Measurements from ENCODE around the gene KPNA3.

KPNA3 gene

DNA sequence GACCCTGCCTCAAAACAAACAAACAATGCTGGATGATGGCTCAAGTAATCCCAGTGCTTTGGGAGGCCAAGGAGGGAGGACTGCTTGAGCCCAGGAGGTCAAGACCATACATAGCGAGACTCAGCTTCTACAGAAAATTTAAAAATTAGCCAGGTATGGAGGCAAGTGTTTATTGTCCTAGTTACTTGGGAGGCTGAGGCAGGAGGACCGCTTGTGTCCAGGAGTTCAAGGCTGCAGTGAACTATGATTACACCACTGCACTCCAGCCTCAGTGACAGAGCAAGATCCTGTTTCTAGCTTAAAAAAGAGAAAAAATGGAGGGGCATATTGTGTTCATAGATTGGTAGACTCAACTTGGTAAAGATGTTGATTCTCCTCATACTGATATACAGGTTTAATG lies 36.2 kb downstream of the KPNA3 start:
- H3K9me3 ChIP-seq (ENCODE audit: insufficient read depth, low read depth, low read length) = peaks cover 3% of the 10 kb centered on the region; the same call in 1 of the 2 replicates
- H3K9me2 ChIP-seq (replicated peaks; ENCODE audit: low read depth, low read length) = no peaks in the 10 kb centered on the region
- H3K27me3 ChIP-seq (ENCODE audit: insufficient read depth, low read length, poor library complexity, severe bottlenecking) = no peaks in the 10 kb centered on the region
- peaks cover 14% of the 10 kb centered on the region for H4K20me1 ChIP-seq (ENCODE audit: insufficient read depth, low read length, poor library complexity, severe bottlenecking)
- no peaks in the 10 kb centered on the region for H3K4me1 ChIP-seq (ENCODE audit: insufficient read depth, low read length, poor library complexity, severe bottlenecking)
- H3K4me2 ChIP-seq (ENCODE audit: low read depth, low read length, poor library complexity, severe bottlenecking) = no peak overlapping the region
- H3F3A ChIP-seq (ENCODE audit: low read depth) = no peaks in the 10 kb centered on the region
- TF ChIP-seq EZH2phosphoT487 (IDR thresholded peaks at IDR 0.05; ENCODE audit: borderline replicate concordance) = no peak
- TF ChIP-seq, protein P1, sequence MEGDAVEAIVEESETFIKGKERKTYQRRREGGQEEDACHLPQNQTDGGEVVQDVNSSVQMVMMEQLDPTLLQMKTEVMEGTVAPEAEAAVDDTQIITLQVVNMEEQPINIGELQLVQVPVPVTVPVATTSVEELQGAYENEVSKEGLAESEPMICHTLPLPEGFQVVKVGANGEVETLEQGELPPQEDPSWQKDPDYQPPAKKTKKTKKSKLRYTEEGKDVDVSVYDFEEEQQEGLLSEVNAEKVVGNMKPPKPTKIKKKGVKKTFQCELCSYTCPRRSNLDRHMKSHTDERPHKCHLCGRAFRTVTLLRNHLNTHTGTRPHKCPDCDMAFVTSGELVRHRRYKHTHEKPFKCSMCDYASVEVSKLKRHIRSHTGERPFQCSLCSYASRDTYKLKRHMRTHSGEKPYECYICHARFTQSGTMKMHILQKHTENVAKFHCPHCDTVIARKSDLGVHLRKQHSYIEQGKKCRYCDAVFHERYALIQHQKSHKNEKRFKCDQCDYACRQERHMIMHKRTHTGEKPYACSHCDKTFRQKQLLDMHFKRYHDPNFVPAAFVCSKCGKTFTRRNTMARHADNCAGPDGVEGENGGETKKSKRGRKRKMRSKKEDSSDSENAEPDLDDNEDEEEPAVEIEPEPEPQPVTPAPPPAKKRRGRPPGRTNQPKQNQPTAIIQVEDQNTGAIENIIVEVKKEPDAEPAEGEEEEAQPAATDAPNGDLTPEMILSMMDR (conservative IDR thresholded peaks at IDR 0.05; ENCODE audit: low read length) = no peak
- H3K9ac ChIP-seq (ENCODE audit: low read depth, low read length, poor library complexity, severe bottlenecking) = no peak overlapping the region
- H2AFZ ChIP-seq (ENCODE audit: low read length) = no peak overlapping the region
- peaks cover 7% of the 10 kb centered on the region; the same call in 1 of the 2 replicates for H3K36me3 ChIP-seq (ENCODE audit: insufficient read depth, low read length)
- peaks cover 98% of the 10 kb centered on the region for H3K79me2 ChIP-seq (ENCODE audit: insufficient read depth, low read length)
- no peak overlapping the region for H3K4me3 ChIP-seq (ENCODE audit: low read length, poor library complexity, severe bottlenecking)

DNA sequence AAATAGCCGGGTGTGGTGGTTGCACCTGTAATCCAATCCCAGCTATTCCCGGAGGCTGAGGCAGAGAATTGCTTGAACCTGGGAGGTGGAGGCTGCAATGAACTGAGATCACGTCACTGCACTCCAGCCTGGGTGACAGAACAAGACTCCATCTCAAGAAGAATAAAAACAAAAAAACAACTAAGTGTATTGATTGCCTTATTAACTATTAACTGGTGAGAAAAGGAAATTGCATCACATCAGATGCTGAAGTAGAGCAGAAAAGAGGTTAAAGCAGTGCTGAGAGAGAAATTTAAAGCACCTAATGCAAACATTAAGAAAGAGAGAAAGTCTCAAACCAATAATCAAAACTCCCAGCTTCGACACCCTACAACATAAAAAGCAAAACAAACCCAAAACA lies 38.3 kb downstream of the KPNA3 start:
- Histone ChIP-seq H3K9me2 (replicated peaks; ENCODE audit: low read depth, low read length) (no peaks in the 10 kb centered on the region), H3F3A (ENCODE audit: low read depth) (no peaks in the 10 kb centered on the region), H3K9me3 (ENCODE audit: insufficient read depth, low read depth, low read length) (no peaks in the 10 kb centered on the region), H3K36me3 (ENCODE audit: insufficient read depth, low read length) (peaks cover 3% of the 10 kb centered on the region; the same call in 1 of the 2 replicates), H3K4me2 (ENCODE audit: low read depth, low read length, poor library complexity, severe bottlenecking) (no peak overlapping the region), H3K4me1 (ENCODE audit: insufficient read depth, low read length, poor library complexity, severe bottlenecking) (no peaks in the 10 kb centered on the region), H3K9ac (ENCODE audit: low read depth, low read length, poor library complexity, severe bottlenecking) (no peak overlapping the region), H3K27me3 (ENCODE audit: insufficient read depth, low read length, poor library complexity, severe bottlenecking) (no peaks in the 10 kb centered on the region), H2AFZ (ENCODE audit: low read length) (no peak overlapping the region), H4K20me1 (ENCODE audit: insufficient read depth, low read length, poor library complexity, severe bottlenecking) (peaks cover 17% of the 10 kb centered on the region), H3K4me3 (ENCODE audit: low read length, poor library complexity, severe bottlenecking) (no peak overlapping the region), H3K79me2 (ENCODE audit: insufficient read depth, low read length) (peaks cover 98% of the 10 kb centered on the region)
- TF ChIP-seq, protein P1 (conservative IDR thresholded peaks at IDR 0.05; ENCODE audit: low read length) = no peak
- TF ChIP-seq EZH2phosphoT487 (IDR thresholded peaks at IDR 0.05; ENCODE audit: borderline replicate concordance) = no peak

DNA sequence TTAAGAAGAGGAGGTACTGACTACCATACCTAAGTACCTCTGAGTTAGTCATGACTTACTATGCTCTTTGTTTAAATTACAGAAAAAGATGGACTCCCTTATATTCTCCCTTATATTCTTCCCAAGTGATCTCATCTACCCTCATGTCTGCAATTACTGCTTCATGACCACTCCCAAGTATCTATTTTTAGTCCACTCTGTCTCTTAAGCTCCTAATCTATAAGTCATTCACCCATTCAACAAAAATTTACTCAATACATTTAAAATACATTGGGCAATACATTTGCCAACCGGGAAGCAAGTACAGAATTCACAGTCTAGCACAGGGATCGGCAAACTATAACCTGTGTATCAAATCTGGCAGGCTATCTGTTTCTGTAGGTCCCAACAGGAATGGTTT lies 42.6 kb downstream of the KPNA3 start:
- Histone ChIP-seq H3K36me3 (ENCODE audit: insufficient read depth, low read length) (peaks cover 17% of the 10 kb centered on the region), H2AFZ (ENCODE audit: low read length) (no peak overlapping the region), H3K9me3 (ENCODE audit: insufficient read depth, low read depth, low read length) (no peaks in the 10 kb centered on the region), H3K9me2 (replicated peaks; ENCODE audit: low read depth, low read length) (no peaks in the 10 kb centered on the region), H3F3A (ENCODE audit: low read depth) (no peaks in the 10 kb centered on the region), H3K9ac (ENCODE audit: low read depth, low read length, poor library complexity, severe bottlenecking) (no peak overlapping the region), H4K20me1 (ENCODE audit: insufficient read depth, low read length, poor library complexity, severe bottlenecking) (peaks cover 23% of the 10 kb centered on the region), H3K79me2 (ENCODE audit: insufficient read depth, low read length) (peaks cover 73% of the 10 kb centered on the region), H3K4me3 (ENCODE audit: low read length, poor library complexity, severe bottlenecking) (no peak overlapping the region), H3K4me1 (ENCODE audit: insufficient read depth, low read length, poor library complexity, severe bottlenecking) (no peaks in the 10 kb centered on the region), H3K4me2 (ENCODE audit: low read depth, low read length, poor library complexity, severe bottlenecking) (no peak overlapping the region), H3K27me3 (ENCODE audit: insufficient read depth, low read length, poor library complexity, severe bottlenecking) (no peaks in the 10 kb centered on the region)
- TF ChIP-seq, protein P1 (conservative IDR thresholded peaks at IDR 0.05; ENCODE audit: low read length) = no peak
- no peak for TF ChIP-seq EZH2phosphoT487 (IDR thresholded peaks at IDR 0.05; ENCODE audit: borderline replicate concordance)

All from Loucy (cell line).